Neural cell (in vitro differentiated cells): ENCODE measurements around the gene OLFM4. TPM values are rescaled to one million over a fixed set of nuclear protein-coding genes. Genes with fewer than 3 reads are reported as not detected.

Experiments
- H2AFZ ChIP-seq: fragments of 200-600, 300-800 bp; sonication (generic), shearing (Covaris generic); 2 replicates; pipeline ENCODE4 v1.6.0; 2014; ENCODE audit warnings: low read depth, mild to moderate bottlenecking, antibody characterized with exemption, low read length, moderate library complexity
- H3F3A ChIP-seq: fragments of 200-600 bp; shearing (Covaris generic); 2 replicates; pipeline ENCODE4 v1.6.1; 2016; ENCODE audit warnings: mild to moderate bottlenecking, moderate library complexity, mixed read lengths, antibody characterized with exemption, low read length; ENCODE audit not compliant: insufficient read depth, poor library complexity, severe bottlenecking
- H3K27ac ChIP-seq: fragments of 200-600, 300-800 bp; sonication (generic), shearing (Covaris generic); 2 replicates; pipeline ENCODE4 v1.5.1; 2014; ENCODE audit warnings: mild to moderate bottlenecking, low read length, moderate library complexity
- H3K27me3 ChIP-seq: fragments of 300-800, 200-600 bp; sonication (generic), shearing (Covaris generic); 2 replicates; pipeline ENCODE4 v1.6.0; 2014; ENCODE audit warnings: mild to moderate bottlenecking, low read depth, low read length, moderate library complexity; ENCODE audit not compliant: insufficient read depth
- H3K36me3 ChIP-seq: fragments of 300-800, 200-600 bp; sonication (generic), shearing (Covaris generic); 2 replicates; pipeline ENCODE4 v1.5.1; 2014; ENCODE audit warnings: mild to moderate bottlenecking, antibody characterized with exemption, low read length, moderate library complexity; ENCODE audit not compliant: insufficient read depth
- H3K4me2 ChIP-seq: fragments of 300-800, 200-600 bp; sonication (generic), shearing (Covaris generic); 2 replicates; pipeline ENCODE4 v1.6.0; 2014; ENCODE audit warnings: mild to moderate bottlenecking, low read length
- H3K4me3 ChIP-seq: fragments of 300-800, 200-600 bp; sonication (generic), shearing (Covaris generic); 2 replicates; pipeline ENCODE4 v1.5.1; 2014; ENCODE audit warnings: mild to moderate bottlenecking, low read length, moderate library complexity
- H3K79me2 ChIP-seq: fragments of 200-600 bp; shearing (Covaris generic); replicated peaks from 2 replicates; pipeline ENCODE4 v1.6.0; 2014; ENCODE audit warnings: mild to moderate bottlenecking, low read length, moderate library complexity; ENCODE audit not compliant: insufficient read depth
- H3K9ac ChIP-seq: fragments of 300-800, 200-600 bp; sonication (generic), shearing (Covaris generic); 2 replicates; pipeline ENCODE4 v1.6.1; 2016; ENCODE audit warnings: mild to moderate bottlenecking, low read length, mixed read lengths
- H3K9me2 ChIP-seq: fragments of 200-600 bp; shearing (Covaris generic); 2 replicates; pipeline ENCODE4 v1.6.1; 2016; ENCODE audit warnings: mild to moderate bottlenecking, low read length, mixed read lengths; ENCODE audit not compliant: insufficient read depth
- H3K9me3 ChIP-seq: fragments of 200-600, 300-800 bp; sonication (generic), shearing (Covaris generic); 2 replicates; pipeline ENCODE4 v1.6.1; 2016; ENCODE audit warnings: mild to moderate bottlenecking, mixed run types, low read length, moderate library complexity, mixed read lengths
- H4K20me1 ChIP-seq: fragments of 200-600 bp; shearing (Covaris generic); 2 replicates; pipeline ENCODE4 v1.6.1; 2016; ENCODE audit warnings: mild to moderate bottlenecking, mixed run types; ENCODE audit not compliant: insufficient read depth
- EP300 ChIP-seq: fragments of 450-650 bp; conservative IDR thresholded peaks from 2 replicates; pipeline ENCODE4 v1.6.1; 2014; ENCODE audit warnings: antibody characterized with exemption, mild to moderate bottlenecking, moderate library complexity; ENCODE audit not compliant: poor library complexity, severe bottlenecking
- EZH2 ChIP-seq: fragments of 200-600, 300-800 bp; shearing (Covaris generic), sonication (generic); IDR thresholded peaks from 2 replicates; pipeline ENCODE4 v1.6.1; 2014; ENCODE audit warnings: antibody characterized with exemption, low read length, borderline replicate concordance, mild to moderate bottlenecking; ENCODE audit not compliant: insufficient read depth, poor library complexity, severe bottlenecking
- MXI1 ChIP-seq: fragments of 450-650 bp; conservative IDR thresholded peaks from 2 replicates; pipeline ENCODE4 v1.6.1; 2014; ENCODE audit warnings: antibody characterized with exemption, mild to moderate bottlenecking; ENCODE audit not compliant: poor library complexity, severe bottlenecking
- POLR2AphosphoS5 ChIP-seq: IDR thresholded peaks from 2 replicates; pipeline ENCODE4 v1.6.1; 2012
- RAD21 ChIP-seq: fragments of 450-650 bp; conservative IDR thresholded peaks from 2 replicates; pipeline ENCODE4 v1.6.1; 2014; ENCODE audit warnings: antibody characterized with exemption, mild to moderate bottlenecking, moderate library complexity
- SMC3 ChIP-seq: fragments of 450-650 bp; conservative IDR thresholded peaks from 2 replicates; pipeline ENCODE4 v1.6.1; 2014; ENCODE audit warnings: antibody characterized with exemption, mild to moderate bottlenecking, moderate library complexity; ENCODE audit not compliant: poor library complexity
- TAF1 ChIP-seq: IDR thresholded peaks from 2 replicates; pipeline ENCODE4 v1.6.1; 2012; ENCODE audit warnings: low read depth
- polyA plus RNA-seq: library from polyadenylated mRNA; depleted of rRNA; stranded (reverse); fragments of >200 nt; gene quantifications from 2 replicates; pipeline ENCODE4 v1.2.3, GENCODE V29; 2014
- TF ChIP-seq, protein P1 (sequence below): fragments of 450-650 bp; IDR thresholded peaks from 2 replicates; pipeline ENCODE4 v1.5.1; 2014; ENCODE audit warnings: antibody characterized with exemption, mild to moderate bottlenecking, moderate library complexity; ENCODE audit not compliant: poor library complexity, severe bottlenecking
- TF ChIP-seq, protein P2 (sequence below): IDR thresholded peaks from 2 replicates; pipeline ENCODE4 v1.6.1; 2012; ENCODE audit warnings: borderline replicate concordance

OLFM4 gene
- polyA plus RNA-seq, 1 donor from 2014 or later: 0.46 TPM

DNA sequence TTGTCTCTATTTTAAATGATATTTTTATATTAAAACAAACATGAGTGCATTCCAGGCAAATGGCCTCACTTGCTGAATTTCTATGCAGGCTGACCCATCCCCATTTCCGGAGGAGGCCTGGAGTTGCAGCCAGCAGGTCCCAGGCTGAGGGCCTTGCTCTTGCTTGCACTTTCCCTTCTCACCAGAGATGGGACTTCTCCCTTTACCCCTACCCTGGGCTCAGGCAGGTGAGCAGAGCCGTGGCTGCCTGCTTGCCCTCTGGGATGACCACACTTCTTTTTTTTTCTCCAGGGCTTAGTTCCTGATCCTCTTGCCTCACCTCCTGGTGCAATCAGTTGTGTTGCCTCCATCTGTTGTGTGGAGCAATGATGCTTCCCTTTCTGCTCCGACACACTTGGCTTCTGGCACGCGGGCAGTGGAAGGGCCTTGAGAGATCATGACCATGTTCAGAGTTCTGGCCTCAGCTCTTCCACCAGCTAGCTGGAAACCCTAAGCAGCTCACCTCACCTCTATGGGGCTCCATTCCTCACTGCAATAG is 11.1 kb upstream of the OLFM4 start:
- H3K4me2 ChIP-seq: no peak overlapping the region
- no peaks in the 10 kb centered on the region for H3K79me2 ChIP-seq
- TF ChIP-seq RAD21 (no peak), EP300 (no peak), MXI1 (no peak), POLR2AphosphoS5 (no peak), SMC3 (no peak), TAF1 (no peak), EZH2 (no peak)
- TF ChIP-seq, protein P1, sequence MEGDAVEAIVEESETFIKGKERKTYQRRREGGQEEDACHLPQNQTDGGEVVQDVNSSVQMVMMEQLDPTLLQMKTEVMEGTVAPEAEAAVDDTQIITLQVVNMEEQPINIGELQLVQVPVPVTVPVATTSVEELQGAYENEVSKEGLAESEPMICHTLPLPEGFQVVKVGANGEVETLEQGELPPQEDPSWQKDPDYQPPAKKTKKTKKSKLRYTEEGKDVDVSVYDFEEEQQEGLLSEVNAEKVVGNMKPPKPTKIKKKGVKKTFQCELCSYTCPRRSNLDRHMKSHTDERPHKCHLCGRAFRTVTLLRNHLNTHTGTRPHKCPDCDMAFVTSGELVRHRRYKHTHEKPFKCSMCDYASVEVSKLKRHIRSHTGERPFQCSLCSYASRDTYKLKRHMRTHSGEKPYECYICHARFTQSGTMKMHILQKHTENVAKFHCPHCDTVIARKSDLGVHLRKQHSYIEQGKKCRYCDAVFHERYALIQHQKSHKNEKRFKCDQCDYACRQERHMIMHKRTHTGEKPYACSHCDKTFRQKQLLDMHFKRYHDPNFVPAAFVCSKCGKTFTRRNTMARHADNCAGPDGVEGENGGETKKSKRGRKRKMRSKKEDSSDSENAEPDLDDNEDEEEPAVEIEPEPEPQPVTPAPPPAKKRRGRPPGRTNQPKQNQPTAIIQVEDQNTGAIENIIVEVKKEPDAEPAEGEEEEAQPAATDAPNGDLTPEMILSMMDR: no peak
- TF ChIP-seq, protein P2, sequence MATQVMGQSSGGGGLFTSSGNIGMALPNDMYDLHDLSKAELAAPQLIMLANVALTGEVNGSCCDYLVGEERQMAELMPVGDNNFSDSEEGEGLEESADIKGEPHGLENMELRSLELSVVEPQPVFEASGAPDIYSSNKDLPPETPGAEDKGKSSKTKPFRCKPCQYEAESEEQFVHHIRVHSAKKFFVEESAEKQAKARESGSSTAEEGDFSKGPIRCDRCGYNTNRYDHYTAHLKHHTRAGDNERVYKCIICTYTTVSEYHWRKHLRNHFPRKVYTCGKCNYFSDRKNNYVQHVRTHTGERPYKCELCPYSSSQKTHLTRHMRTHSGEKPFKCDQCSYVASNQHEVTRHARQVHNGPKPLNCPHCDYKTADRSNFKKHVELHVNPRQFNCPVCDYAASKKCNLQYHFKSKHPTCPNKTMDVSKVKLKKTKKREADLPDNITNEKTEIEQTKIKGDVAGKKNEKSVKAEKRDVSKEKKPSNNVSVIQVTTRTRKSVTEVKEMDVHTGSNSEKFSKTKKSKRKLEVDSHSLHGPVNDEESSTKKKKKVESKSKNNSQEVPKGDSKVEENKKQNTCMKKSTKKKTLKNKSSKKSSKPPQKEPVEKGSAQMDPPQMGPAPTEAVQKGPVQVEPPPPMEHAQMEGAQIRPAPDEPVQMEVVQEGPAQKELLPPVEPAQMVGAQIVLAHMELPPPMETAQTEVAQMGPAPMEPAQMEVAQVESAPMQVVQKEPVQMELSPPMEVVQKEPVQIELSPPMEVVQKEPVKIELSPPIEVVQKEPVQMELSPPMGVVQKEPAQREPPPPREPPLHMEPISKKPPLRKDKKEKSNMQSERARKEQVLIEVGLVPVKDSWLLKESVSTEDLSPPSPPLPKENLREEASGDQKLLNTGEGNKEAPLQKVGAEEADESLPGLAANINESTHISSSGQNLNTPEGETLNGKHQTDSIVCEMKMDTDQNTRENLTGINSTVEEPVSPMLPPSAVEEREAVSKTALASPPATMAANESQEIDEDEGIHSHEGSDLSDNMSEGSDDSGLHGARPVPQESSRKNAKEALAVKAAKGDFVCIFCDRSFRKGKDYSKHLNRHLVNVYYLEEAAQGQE: no peak
- H3K9ac ChIP-seq: no peak overlapping the region
- no peaks in the 10 kb centered on the region for H3K36me3 ChIP-seq
- H3K9me2 ChIP-seq: no peaks in the 10 kb centered on the region
- no peak overlapping the region for H3K27ac ChIP-seq
- H3K4me3 ChIP-seq: no peak overlapping the region
- H2AFZ ChIP-seq: no peak overlapping the region
- H3F3A ChIP-seq: no peaks in the 10 kb centered on the region
- H4K20me1 ChIP-seq: no peaks in the 10 kb centered on the region
- peaks cover 4% of the 10 kb centered on the region for H3K9me3 ChIP-seq
- no peaks in the 10 kb centered on the region for H3K27me3 ChIP-seq

DNA sequence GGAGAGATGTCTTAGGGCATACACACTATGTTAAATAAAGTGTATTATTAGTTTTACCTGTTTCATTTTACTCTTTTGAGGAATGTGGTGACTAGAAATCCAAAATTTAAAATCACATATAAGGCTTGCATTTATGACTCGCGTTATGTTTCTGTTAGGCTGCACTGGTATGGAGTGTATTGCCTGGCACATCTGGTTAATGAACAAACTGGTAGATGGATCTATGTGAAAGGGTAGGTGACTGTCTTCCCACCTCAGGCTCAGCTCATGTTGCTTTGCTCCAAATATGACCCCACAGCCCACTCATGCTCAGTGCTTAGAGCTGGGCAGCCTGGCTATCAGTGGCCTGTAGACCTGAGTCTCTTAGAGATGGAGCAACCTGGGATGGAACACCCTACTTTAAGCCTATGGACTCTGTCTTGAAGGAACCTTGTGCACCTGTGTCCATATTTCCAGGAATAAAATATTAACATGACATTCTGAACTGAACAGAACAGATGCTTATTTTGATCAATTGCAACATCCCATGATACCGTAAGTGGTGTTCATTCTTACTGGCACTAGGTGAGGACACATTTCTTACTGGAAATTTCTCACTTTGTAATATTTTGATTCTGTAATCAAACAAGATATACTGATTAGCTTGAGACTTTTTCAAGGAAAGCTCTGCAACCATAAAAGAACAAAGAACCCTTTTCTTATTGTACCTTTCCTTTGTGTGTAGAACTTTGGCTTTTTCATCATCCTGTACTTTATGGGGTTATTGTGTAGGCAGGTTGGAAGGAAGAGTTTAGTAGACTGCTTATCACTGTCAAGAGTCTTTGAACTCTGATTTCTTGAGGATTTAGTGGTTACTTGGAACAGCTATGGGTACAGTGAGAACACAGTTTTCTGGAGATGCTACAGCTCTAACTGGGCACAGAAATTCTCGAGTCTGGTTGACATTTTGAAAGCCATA is 9.6 kb upstream of the OLFM4 start:
- Histone ChIP-seq H3F3A (no peaks in the 10 kb centered on the region), H3K79me2 (no peaks in the 10 kb centered on the region), H3K36me3 (no peaks in the 10 kb centered on the region), H2AFZ (no peak overlapping the region), H3K9me3 (peaks cover 4% of the 10 kb centered on the region), H4K20me1 (no peaks in the 10 kb centered on the region), H3K4me3 (no peak overlapping the region), H3K4me2 (no peak overlapping the region), H3K9ac (no peak overlapping the region), H3K27me3 (no peaks in the 10 kb centered on the region), H3K9me2 (no peaks in the 10 kb centered on the region), H3K27ac (no peak overlapping the region)
- TF ChIP-seq EZH2: no peak
- TF ChIP-seq, protein P1: no peak
- no peak for TF ChIP-seq SMC3
